SJCRH30 (cell line): ENCODE measurements around the gene SYNPO2L. TPM values are rescaled to one million over a fixed set of nuclear protein-coding genes. Genes with fewer than 3 reads are reported as not detected.

ENCODE experiments used
- DNase-seq, 2 experiments: peaks; one replicate each; pipeline ENCODE4 v3.0.0-alpha.2; 2015 to 2020
- H3K27ac ChIP-seq: fragments of 250-450 bp; sonication (Bioruptor Pico); 2 replicates; pipeline ENCODE4 v1.5.1; 2020; ENCODE audit warnings: mild to moderate bottlenecking, moderate library complexity
- H3K27me3 ChIP-seq: fragments of 250-450 bp; sonication (Bioruptor Pico); 2 replicates; pipeline ENCODE4 v1.5.1; 2020; ENCODE audit warnings: mild to moderate bottlenecking, moderate library complexity
- H3K36me3 ChIP-seq: fragments of 250-450 bp; sonication (Bioruptor Pico); 2 replicates; pipeline ENCODE4 v1.5.1; 2020; ENCODE audit warnings: mild to moderate bottlenecking, moderate library complexity
- H3K4me1 ChIP-seq: fragments of 250-450 bp; sonication (Bioruptor Pico); 2 replicates; pipeline ENCODE4 v1.5.1; 2020; ENCODE audit warnings: mild to moderate bottlenecking, moderate library complexity
- H3K4me3 ChIP-seq: fragments of 250-450 bp; sonication (Bioruptor Pico); 2 replicates; pipeline ENCODE4 v1.5.1; 2020; ENCODE audit warnings: mild to moderate bottlenecking, moderate library complexity
- H3K9me3 ChIP-seq: fragments of 250-450 bp; sonication (Bioruptor Pico); replicated peaks from 2 replicates; pipeline ENCODE4 v1.5.1; 2020; ENCODE audit warnings: mild to moderate bottlenecking, moderate library complexity
- total RNA-seq: library from RNA; depleted of rRNA; stranded (reverse); fragments of >200 nt; shearing (Covaris generic); gene quantifications from 2 replicates; pipeline ENCODE4 v1.2.3, GENCODE V29; 2014; rRNA removed

The SYNPO2L gene
- total RNA-seq, 1 experiment from 2014 or later = 1.8 TPM

DNA sequence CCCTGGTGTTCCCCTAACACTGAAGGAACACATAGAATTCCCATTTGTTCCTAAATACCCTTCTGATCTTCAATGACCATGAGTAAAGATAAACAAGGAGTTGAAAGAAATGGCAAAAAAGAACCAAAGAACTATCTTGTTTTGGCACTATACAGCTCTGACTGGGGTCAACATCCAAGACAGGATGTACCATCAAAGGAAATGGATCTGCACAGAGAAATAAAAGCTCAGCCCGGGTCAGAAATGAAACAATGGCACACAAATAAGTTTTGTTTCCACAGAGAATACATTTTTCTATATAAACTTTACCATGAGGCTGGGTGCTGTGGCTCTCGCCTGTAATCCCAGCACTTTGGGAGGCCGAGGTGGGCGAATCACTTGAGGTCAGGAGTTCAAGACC, 46.7 kb downstream of the SYNPO2L start:
- H3K4me3 ChIP-seq = no peak overlapping the region
- no peaks in the 10 kb centered on the region for H3K27me3 ChIP-seq
- no peaks in the 10 kb centered on the region for H3K9me3 ChIP-seq
- no peaks in the 10 kb centered on the region for H3K4me1 ChIP-seq
- H3K36me3 ChIP-seq = peaks cover 2% of the 10 kb centered on the region; the same call in 1 of the 2 replicates
- DNase-seq = no peak
- no peak overlapping the region for H3K27ac ChIP-seq

DNA sequence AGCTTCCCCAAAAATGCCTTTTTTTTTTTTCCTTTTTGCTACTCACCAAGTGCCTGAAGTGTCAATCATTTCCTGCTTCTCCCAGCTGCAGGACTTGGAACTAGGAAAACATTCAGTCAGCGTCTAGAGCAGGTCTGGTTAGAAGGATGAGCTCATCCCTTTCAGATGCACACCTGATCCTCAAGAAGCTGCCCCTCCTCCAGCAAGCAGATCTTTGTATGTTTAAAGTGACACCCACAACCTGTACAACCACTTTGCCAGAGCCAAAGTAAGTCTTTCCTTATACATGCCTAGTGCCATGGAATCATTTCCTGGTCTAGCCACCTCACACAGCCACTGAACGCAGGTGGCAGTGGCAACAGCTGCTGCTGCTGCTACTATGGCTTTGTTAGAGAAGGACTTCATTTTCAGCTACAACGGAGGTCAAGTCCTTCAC, 54.3 kb downstream of the SYNPO2L start:
- no peaks in the 10 kb centered on the region for H3K9me3 ChIP-seq
- H3K36me3 ChIP-seq = no peaks in the 10 kb centered on the region; the same call in 1 of the 2 replicates
- H3K27me3 ChIP-seq = no peaks in the 10 kb centered on the region
- peak overlapping the region; percentile 37 for H3K27ac ChIP-seq
- DNase-seq = peak; percentile 65 to 84
- H3K4me1 ChIP-seq = peaks cover 8% of the 10 kb centered on the region
- no peak overlapping the region for H3K4me3 ChIP-seq

DNA sequence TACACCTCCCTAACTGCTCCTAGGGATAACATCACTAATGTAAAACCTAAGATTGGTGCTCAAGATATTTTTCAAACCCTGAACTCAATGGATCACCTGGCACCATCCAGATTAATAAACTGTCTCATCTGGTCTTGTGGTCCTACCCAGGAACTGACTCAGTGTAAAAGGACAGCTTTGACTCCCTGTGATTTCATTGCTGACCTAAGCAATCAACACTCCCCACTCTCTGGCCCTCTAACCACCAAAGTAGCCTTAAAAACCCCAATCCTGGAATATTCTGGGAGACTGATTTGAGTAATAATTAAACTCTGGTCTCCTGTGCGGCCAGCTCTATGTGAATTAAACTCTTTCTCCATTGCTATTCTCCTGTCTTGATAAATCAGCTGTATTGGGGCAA, 58.5 kb downstream of the SYNPO2L start:
- Histone ChIP-seq H3K27me3 (no peaks in the 10 kb centered on the region), H3K4me1 (peaks cover 8% of the 10 kb centered on the region), H3K9me3 (no peaks in the 10 kb centered on the region), H3K36me3 (no peaks in the 10 kb centered on the region), H3K27ac (no peak overlapping the region), H3K4me3 (no peak overlapping the region)
- no peak for DNase-seq

Other genes with a start within 250 kb of the SYNPO2L start
- gene ANXA7, start 242.0 kb downstream of the SYNPO2L start, total RNA-seq = 52.2 and 55.7 TPM in 2 replicates
- gene MSS51, start 222.5 kb downstream of the SYNPO2L start, total RNA-seq = 0.66 and 1.2 TPM in 2 replicates
- gene PPP3CB, start 160.0 kb downstream of the SYNPO2L start, total RNA-seq = 32.1 and 41.3 TPM in 2 replicates
- 27.0 and 29.9 TPM in 2 replicates for gene USP54, start 64.7 kb downstream of the SYNPO2L start, total RNA-seq
- 0.26 and 0.84 TPM in 2 replicates for gene MYOZ1, start 14.6 kb downstream of the SYNPO2L start, total RNA-seq
- gene AGAP5, start 42.1 kb upstream of the SYNPO2L start, total RNA-seq = 2.2 and 2.7 TPM in 2 replicates
- 89.4 and 92.2 TPM in 2 replicates for gene SEC24C, start 88.3 kb upstream of the SYNPO2L start, total RNA-seq
- gene CHCHD1, start 126.0 kb upstream of the SYNPO2L start, total RNA-seq = 78.2 and 79.1 TPM in 2 replicates
- gene ZSWIM8, start 129.6 kb upstream of the SYNPO2L start, total RNA-seq = 36.5 and 41.1 TPM in 2 replicates
- gene NDST2, start 155.6 kb upstream of the SYNPO2L start, total RNA-seq = 19.6 and 24.5 TPM in 2 replicates
- gene CAMK2G, start 218.5 kb upstream of the SYNPO2L start, total RNA-seq = 25.2 and 30.2 TPM in 2 replicates